ENCODE results near the gene ZNF18.
"Not testable (repeated sequence)": the region's sequence is repeated elsewhere in the genome, so short reads cannot be mapped to it uniquely, and the experiment has no call there.

ZNF18 gene

DNA sequence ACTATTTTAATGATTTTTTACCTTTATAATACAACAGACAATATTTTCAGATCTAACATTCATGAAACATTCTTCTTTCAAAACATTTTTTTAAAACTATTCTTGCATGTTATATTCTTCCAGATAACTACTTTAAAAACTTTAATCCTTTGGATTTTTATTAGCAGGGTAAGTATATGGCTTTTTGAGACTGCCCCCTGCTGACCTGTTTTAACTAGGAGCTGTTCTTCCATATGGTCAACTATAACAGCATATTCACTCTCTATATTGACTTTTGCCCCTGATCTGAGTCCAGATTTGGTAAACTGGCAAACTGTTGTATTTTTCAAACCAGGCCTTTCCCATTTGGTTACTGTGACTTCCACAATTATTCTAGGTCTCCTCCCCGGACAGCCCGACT, 16.5 kb downstream of the ZNF18 start:
- no peak for DNase-seq

DNA sequence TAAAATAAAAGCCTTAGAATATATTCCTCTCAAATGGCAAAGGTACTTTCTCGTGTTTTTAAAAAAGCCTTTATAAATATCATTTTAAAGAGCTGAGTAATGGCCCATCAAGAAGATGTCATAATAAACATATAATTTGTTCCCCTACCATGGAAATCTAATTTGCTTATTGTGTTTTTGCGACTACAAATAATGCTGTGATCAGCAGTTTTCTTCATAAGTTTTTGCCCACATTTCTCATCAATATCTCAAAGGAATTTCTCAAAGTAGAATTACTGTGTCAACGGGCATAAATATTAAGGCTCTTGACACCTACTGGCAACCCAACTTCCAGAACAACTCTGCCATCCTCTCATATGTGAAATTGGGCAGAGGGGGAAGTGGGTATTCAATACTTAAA, 17.5 kb downstream of the ZNF18 start:
- DNase-seq: no peak

DNA sequence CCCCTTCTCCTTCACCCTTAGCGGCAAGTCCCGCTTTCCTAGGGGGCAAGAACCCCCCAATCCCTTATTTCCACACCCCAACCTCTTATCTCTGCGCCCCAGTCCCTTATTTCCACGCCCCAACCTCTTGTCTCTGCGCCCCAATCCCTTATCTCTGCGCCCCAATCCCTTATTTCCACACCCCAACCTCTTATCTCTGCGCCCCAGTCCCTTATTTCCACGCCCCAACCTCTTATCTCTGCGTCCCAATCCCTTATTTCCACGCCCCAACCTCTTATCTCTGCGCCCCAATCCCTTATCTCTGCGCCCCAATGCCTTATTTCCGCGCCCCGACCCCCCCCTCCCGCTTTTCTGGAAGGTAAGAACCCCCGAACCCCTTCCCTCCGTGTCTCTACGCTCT, 24.5 kb downstream of the ZNF18 start:
- not testable (repeated sequence) for DNase-seq

DNA sequence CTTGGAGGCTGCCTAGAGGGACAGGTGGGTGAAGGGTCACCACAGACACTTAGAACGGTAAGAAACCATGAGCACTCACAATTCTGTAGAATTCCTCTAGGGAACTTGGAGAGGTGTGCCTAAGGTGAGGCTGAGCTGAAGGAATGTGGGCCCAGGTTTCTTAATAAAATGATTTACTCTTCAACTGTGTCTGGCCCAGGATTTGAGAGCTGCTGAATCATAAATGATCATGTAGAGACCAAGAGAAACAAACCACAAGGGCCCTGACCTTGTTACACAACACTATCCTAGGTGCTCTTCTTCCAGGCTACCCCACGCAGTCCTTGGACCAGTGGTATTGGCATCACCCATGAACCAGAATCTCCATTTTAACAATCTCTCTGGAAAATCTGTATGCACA, 27.7 kb downstream of the ZNF18 start:
- DNase-seq: no peak

DNA sequence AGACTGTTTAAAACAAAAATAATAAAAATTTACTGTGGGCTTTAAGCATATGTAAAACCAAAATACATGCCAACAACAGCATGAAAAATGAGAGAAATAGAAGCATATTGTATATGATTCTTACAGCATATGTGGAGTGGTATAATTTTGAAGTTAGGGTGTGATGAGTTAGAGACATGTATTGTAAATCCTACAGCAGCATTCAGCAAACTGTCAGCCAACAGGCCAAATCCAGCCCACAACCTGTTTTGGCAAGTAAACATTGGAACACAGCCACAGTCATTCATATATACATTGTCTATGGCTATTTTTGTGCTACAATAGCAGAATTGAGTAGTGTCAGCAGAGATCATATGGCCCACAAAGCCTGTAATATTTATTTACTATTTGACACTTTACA, 42.3 kb downstream of the ZNF18 start:
- DNase-seq: no peak

DNA sequence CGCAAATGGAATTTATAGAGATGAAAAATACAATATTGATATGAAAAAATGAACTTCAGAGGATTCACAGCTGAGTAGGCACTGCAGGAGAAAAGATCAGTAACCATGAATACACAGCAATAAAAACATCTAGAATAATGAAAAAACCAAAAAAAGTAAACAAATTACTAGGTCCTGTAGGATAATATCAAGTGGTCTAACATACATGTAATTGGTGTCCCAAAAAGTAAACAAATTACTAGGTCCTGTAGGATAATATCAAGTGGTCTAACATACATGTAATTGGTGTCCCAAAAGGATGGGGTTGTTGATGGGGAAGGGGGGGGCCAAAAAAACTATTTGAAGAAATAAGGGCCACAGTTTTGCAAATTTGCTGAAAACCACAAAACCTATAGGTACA, 43.4 kb downstream of the ZNF18 start:
- DNase-seq: no peak

DNA sequence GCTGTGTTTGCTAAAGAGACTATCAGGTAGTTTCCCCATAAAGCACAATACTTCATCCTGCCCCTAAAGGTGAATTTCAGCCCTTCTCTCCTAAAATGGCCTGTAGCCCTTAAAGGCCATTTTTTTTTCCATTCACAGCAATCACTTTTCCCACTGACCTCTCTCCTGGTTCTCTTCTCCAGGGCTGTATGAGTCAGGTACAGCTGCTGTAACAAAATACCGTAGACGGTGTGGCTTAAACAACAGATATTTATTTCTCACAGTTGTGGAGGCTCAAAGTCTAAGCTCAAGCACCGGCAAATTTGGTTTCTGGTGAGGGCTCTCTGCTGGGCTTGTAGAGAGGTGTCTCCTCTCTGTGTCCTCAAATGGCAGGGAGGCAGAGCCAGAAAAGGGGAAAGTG, 44.7 kb downstream of the ZNF18 start:
- DNase-seq: no peak

DNA sequence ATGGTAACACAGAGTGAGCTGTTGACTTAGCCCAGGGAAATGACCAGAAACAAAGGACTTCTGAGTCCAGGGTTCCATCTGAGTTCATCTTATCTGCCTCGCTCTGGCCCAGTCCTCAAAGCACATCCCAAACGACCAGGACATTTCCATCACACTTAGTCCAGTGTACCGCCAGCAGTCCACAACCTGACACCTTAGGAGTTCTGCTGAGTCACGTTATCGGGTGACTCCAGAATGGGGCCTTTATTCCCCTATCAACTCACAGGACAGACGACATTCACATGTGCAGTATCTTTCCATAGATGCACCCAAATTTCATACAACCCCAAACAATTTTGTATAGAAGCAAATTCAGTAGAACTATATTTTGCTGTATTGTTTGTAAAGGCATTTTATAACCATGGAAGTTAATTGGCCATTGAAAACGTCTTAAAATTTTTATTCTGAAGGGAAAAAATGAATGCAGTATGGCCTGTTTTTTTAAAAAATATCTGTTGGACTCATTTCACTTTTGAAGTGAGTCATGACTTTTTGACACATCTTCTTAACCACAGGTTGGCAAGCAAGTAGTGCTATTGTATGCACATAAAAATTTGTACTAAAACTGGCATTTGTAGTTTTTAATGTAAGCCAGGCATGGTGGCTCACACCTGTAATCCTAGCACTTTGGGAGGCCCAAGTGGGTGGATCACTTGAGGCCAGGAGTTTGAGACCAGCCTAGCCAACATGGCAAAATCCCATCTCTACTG, 46.3 kb downstream of the ZNF18 start:
- no peak for DNase-seq

DNA sequence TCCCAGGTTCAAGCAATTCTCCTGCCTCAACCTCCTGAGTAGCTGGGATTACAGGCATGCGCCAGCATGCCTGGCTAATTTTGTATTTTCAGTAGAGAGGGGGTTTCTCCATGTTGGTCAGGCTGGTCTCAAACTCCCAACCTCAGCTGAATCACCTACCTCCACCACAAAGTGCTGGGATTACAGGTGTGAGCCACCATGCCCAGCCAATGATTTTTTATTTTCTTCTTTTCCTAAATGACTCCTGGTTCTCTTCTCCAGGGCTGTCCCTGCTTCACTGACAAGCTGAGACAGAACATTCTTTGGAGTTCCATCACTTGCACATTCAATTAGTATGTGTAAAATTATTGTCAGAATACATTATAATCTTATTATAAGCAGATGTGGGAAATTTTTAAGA, 47.7 kb downstream of the ZNF18 start:
- not testable (repeated sequence) for DNase-seq

DNA sequence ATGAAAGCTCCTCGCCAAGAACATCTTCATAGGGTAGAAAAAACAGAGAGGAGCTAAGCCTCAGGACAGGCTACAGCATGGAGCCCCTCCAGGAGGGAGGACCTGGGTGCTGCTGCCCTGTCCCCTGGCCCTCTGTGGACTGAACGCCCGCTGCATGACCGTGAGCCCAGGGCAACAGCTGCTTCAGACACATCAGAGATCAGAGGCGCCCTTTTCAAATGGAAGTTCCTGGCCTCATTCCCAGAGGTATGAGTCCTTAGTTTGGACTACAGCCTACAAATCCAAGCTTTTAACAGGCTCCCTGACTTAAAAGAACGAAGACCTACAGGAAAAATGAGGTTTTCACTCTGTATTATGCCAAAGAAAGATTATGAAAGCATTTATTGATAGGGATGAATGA, 48.5 kb downstream of the ZNF18 start:
- no peak for DNase-seq

DNA sequence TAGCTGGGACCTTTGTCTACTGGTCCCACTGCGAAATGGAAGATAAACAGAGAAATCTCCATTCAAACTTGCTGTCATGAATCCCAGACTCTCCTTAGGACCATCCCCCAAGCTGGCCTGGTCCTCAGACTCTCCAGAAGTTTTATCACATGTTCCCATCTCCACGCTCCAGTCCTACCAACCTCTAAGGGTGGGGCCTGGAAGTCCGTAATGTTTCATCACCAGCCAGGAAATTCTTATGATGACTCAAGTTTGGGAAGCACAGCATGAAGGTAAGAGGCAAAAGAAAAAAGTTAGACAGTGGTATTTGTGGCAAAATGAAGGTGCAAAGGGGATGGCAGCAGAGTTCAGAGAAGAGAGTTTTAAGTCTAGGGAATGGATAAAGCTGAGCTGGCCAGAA, 52.7 kb downstream of the ZNF18 start:
- no peak for DNase-seq

DNA sequence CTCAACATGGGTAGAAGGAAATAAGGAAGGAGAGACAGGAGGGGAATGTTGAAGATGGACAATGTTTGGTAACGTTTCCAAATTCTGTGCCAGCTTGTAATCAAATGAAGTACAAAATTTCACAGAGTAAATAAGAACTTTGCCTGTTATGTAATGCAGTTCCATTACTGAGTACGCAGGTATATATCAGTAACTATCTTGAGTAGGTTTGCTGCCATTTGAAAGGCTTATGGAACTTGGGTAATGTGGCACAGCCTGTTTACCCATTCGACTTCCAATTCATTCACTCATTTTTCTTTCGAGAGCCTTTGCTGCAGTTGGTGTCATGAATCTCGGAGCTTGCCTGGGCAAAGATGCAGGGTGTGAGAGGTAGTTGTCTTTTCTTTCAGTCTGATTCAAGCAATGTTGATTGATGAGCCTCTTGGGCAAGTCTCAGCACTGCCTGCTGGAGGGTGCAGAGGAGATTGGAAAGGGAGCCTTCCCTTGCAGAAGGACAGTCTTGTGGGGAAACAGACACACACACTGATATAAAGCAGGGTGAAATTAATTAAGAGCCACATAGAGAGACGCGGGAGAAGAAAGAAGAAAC, 53.4 kb downstream of the ZNF18 start:
- no peak for DNase-seq

DNA sequence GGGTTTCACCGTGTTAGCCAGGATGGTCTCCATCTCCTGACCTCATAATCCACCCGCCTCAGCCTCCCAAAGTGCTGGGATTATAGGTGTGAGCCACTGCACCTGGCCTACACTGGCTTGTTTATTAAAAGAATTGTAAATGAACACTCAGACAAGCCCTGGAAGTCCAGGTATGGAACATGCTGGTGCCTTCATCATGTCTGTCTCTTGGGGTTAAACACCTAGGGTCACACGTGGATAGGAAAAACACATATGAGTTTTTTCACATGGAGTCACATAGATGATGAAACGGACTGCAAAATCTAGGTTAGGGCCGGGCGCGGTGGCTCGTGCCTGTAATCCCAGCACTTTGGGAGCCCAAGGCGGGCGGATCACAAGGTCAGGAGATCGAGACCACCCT, 54.2 kb downstream of the ZNF18 start:
- not testable (repeated sequence) for DNase-seq

DNA sequence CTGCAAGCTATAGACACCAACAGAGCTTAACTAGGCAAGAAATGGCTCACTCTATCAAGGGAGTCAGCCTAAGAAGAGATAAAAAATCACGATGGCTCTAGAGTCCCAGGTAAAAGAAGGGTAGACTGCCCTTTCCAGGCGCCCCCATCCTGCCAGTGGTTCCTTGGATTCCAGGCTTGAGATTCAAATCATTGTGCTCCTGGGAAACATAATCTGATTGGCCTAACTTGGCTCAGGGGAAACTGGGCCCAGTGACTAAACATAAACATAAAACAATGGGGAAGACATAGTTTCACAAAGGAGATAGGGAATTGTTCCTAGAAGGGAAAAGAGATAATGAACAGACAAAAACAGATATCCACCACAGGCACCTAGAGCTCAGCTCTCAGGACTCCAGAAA, 56.4 kb downstream of the ZNF18 start:
- DNase-seq: no peak

DNA sequence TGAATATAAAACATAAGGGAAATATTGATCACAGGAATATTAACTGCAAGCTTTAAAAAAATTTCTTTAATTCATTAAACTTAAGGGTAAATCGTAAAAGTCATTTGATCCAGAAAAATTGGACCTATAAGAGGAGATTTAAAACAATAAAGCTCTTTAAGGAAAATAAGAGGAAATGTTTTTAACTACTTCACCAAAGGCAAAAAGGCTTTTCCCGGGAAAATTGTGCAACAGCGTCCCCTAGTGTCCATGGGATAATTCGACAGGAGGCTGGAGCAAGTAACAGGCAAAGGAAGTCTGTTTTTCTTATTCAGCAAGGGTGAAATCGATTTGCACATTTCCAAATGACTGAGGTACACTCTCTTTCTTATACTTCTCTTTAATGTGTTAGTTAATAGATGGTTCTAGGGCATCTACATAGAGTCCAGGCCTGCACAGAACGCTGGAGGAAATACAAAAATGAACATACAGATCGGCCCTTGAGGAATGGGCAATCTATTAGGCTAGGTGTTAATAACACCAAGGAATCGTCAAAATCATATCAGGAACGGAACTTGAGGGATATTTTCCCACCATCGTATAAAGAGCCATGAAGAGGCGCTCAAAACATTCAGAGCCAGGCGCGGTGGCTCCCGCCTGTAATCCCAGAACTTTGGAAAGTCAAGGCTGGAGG, 61.4 kb downstream of the ZNF18 start:
- no peak for DNase-seq

DNA sequence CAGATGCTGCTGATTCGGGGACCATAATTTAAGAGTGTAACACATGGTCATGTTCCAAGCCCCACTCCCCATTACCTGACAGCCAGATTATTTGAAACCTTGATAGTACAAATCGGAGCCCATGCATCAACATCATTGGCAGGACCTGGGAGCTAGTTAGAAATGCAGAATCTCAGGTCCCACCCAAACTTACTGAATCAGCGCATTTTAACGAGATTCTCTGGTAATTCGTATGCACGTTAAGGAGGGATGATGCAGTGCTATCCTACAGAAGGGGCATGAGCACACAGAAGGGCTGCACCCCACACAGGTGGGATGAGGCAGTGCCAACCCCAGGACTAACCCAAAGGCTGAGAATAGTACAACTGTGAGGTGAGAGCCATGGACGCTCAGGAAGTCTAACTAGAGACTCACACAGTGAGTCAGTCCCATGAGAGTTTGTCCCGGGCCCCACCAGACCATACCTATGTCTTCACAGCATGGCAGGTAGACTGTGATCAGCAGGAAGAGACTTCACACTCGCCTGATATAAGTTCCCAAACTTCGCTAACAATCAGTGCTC, 64.9 kb downstream of the ZNF18 start:
- no peak for DNase-seq

DNA sequence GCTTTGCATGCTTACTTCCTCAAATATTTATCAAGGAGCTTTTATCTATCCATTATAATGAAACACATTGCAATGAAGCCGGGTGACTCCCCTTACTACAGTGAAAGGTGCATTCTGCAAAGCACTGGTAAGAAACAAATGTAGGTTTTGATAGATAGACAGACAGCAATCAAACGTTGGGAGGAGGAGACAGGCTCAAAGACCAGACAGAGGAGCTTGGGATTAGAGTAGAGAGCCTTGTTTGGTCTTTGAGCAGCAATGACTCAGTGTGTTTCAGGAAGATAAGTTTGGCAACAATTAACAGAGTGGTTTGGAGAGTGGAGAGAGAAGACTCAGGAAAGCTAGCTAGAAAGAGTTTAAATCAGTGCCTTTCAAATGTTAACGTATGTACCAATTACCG, 68.8 kb downstream of the ZNF18 start:
- no peak for DNase-seq
